Hematopoietic multipotent progenitor cell treated with erythropoietin and hydrocortisone succinate and interleukin-3 and kit ligand, for 17 days (in vitro differentiated cells): ENCODE data around the gene PNO1.

Experiments
- DNase-seq: peaks from one replicate; pipeline ENCODE4 v3.0.0-alpha.2; 2015; ENCODE audit warnings: low spot score

PNO1 gene

DNA sequence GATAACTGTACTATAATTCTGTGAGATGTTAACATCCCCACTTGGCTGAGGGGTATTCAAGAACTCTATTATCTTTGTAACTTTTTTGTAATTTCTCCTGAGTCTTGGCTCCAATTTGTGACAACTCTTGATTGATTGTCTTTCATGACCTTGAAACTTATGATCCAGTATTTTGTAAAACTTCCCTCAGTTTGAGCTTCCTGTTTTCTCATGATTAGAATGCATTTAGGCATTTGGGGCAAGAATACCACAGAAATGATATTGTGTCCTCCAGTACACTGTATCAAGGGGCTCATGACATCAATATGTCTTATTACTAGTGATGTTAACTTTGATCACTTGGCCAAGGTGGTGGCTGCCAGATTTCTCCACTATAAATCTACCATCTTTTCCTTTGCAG lies 37.4 kb downstream of the PNO1 start:
- peak; percentile 40 for DNase-seq

DNA sequence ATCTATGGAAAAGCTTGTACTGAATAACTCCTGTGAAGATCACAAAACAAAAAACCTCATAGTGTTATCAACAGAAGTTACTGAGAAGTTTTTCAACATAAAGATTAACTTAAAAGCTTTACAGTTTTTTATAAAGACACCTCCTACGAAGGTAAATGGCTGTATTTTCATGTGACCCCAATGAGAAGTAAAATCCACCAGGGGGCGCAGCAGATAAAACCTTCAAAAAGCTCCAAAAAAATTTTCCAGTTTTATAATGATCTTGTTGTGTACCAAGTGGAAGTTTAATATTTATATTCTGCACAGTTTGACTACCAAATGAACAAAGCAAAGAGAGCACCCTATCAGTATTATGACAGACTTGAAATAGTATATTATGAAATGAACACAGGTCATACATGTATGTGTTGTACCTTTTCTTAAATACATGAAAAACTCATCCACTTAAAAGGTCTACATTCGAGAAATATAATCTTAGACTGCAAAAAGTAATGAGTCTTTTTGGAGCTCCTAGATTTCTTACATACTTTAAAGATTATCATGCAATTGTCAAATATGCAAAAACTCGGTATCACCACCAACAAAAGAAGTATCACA lies 38.5 kb downstream of the PNO1 start:
- DNase-seq = peak; percentile 91

GRCh38 chr2:68200157-68200787 lies 42.6 kb downstream of the PNO1 start:
- peak; percentile 13 for DNase-seq

- no peak for DNase-seq
These were observed 45.9 kb downstream of the PNO1 start for GRCh38 chr2:68203587-68203986.

DNA sequence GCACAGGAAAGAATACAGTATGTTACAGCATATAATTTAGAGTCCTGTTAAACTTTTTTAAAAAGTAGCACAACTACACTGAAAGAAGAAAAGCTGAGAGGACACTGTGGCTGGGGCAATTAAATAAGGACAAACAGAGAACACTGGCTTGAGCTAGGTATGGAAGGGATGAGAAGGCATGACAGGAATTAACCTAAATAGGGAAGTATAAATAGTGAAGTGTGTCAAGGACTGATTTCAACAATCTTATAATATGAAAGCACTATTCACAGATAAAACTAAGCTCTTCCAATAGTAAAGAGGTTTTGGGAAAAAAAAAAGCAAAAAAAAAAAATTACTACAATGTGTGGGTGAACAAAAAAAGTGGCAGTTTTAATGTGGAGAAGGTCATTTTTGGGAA lies 49.1 kb downstream of the PNO1 start:
- DNase-seq = no peak

- no peak for DNase-seq
These were observed 56.7 kb downstream of the PNO1 start for GRCh38 chr2:68214381-68214780.

GRCh38 chr2:68216454-68217310 lies 59.0 kb downstream of the PNO1 start:
- no peak for DNase-seq

- peak; percentile 60 for DNase-seq
These were observed 60.0 kb downstream of the PNO1 start for GRCh38 chr2:68217729-68218128.

- DNase-seq = peak; percentile 74
These were observed 60.7 kb downstream of the PNO1 start for GRCh38 chr2:68218343-68218901.

- DNase-seq = no peak
These were observed 64.6 kb downstream of the PNO1 start for GRCh38 chr2:68222287-68222686.

DNA sequence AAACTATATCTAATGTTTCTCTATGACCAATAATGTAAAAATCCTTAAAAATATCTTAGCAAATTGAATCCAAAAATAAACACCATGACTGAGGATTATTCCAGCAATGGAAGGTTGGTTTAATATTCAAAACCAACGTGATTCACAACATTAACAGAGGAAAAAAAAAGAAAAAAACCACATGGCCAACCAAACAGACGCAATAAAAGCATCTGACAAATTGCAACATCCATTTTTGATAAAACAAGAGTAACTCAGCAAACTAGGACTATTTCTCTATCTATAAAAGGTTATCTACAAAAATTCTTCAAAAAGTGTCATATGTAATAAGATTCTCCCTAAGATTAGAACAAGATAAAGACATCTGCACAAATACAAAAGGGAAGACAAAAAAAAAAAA lies 65.7 kb downstream of the PNO1 start:
- no peak for DNase-seq

GRCh38 chr2:68225119-68225632 lies 67.5 kb downstream of the PNO1 start:
- peak; percentile 78 for DNase-seq
